SK-N-SH (cell line): Measurements from ENCODE around the gene FAM107B. TPM values are rescaled to one million over a fixed set of nuclear protein-coding genes. Genes with fewer than 3 reads are reported as not detected.

Experiments used
- CTCF ChIA-PET: fragments of 300-600, 350-600 bp; formaldehyde crosslinking; extraction: SDS; loops from one replicate; lab custom pipeline; 2021; lab: Yijun Ruan, JAX
- POLR2A ChIA-PET: fragments of 350-600 bp; sonication (Branson Sonifier 250); formaldehyde crosslinking; extraction: SDS; loops from one replicate; lab custom pipeline; 2020; ENCODE audit warnings: antibody characterized with exemption, inconsistent platforms; lab: Yijun Ruan, JAX
- DNase-seq: peaks from one replicate; pipeline ENCODE4 v3.0.0; 2012
- H2AFZ ChIP-seq: fragments of 200-600 bp; sonication (generic); 2 replicates; pipeline ENCODE4 v1.8.1; 2016; ENCODE audit warnings: antibody characterized with exemption, mild to moderate bottlenecking, low read depth
- H3F3A ChIP-seq: fragments of 200-600 bp; sonication (generic); replicated peaks from 2 replicates; pipeline ENCODE3; 2016; ENCODE audit warnings: antibody characterized with exemption, mild to moderate bottlenecking; ENCODE audit not compliant: insufficient read depth
- H3K27ac ChIP-seq, 2 experiments: fragments of 200-500 bp in 1 of 2; fragments of 200-600 bp in 1 of 2; sonication (Bioruptor generic) in 1 of 2; sonication (generic), shearing (Covaris generic) in 1 of 2; 2 replicates each; pipeline versions ENCODE4 v1.5.1 to v1.6.1; 2014 to 2016; ENCODE audit warnings: low read depth in 2 of 2, inconsistent platforms in 1 of 2, low read length in 1 of 2, mild to moderate bottlenecking in 1 of 2, mixed read lengths in 1 of 2
- H3K27me3 ChIP-seq: fragments of 200-600 bp; sonication (generic), shearing (Covaris generic); 2 replicates; pipeline ENCODE4 v1.6.1; 2016; ENCODE audit warnings: mixed run types; ENCODE audit not compliant: insufficient read depth
- H3K36me3 ChIP-seq, 2 experiments: fragments of 200-500 bp in 1 of 2; fragments of 200-600 bp in 1 of 2; sonication (Bioruptor generic) in 1 of 2; sonication (generic) in 1 of 2; replicated peaks in 1 of 2; 2 replicates each; pipeline versions ENCODE3 to v1.5.1; 2014 to 2016; ENCODE audit warnings: low read length in 1 of 2, mild to moderate bottlenecking in 1 of 2; ENCODE audit not compliant: insufficient read depth in 2 of 2, control insufficient read depth in 1 of 2
- H3K4me1 ChIP-seq, 2 experiments: fragments of 200-500 bp in 1 of 2; fragments of 200-600 bp in 1 of 2; sonication (Bioruptor generic) in 1 of 2; sonication (generic), shearing (Covaris generic) in 1 of 2; 2 replicates each; pipeline versions ENCODE4 v1.5.1 to v1.6.1; 2014 to 2016; ENCODE audit warnings: low read depth in 1 of 2, low read length in 1 of 2, mixed run types in 1 of 2; ENCODE audit not compliant: insufficient read depth in 2 of 2, control insufficient read depth in 1 of 2
- H3K4me2 ChIP-seq: fragments of 200-600 bp; sonication (generic), shearing (Covaris generic); 2 replicates; pipeline ENCODE4 v1.6.1; 2017; ENCODE audit warnings: mixed run types
- H3K4me3 ChIP-seq, 2 experiments: fragments of 200-500 bp in 1 of 2; fragments of 200-600 bp in 1 of 2; sonication (Bioruptor generic) in 1 of 2; sonication (generic), shearing (Covaris generic) in 1 of 2; 2 replicates each; pipeline versions ENCODE4 v1.5.1 to v1.8.1; 2014 to 2016; ENCODE audit warnings: low read depth in 2 of 2, inconsistent platforms in 1 of 2, low read length in 1 of 2, mild to moderate bottlenecking in 1 of 2, mixed read lengths in 1 of 2, moderate library complexity in 1 of 2
- H3K79me2 ChIP-seq: fragments of 200-600 bp; sonication (generic); 2 replicates; pipeline ENCODE4 v1.8.1; 2017; ENCODE audit warnings: mild to moderate bottlenecking; ENCODE audit not compliant: insufficient read depth
- H3K9ac ChIP-seq: fragments of 200-600 bp; sonication (generic); 2 replicates; pipeline ENCODE4 v1.6.1; 2017; ENCODE audit warnings: mixed run types
- H3K9me2 ChIP-seq: fragments of 200-600 bp; sonication (generic); 2 replicates; pipeline ENCODE4 v1.6.1; 2017; ENCODE audit warnings: mixed run types
- H3K9me3 ChIP-seq: fragments of 200-600 bp; sonication (generic); 2 replicates; pipeline ENCODE4 v1.6.1; 2017; ENCODE audit warnings: mixed run types, mild to moderate bottlenecking, moderate library complexity
- H4K20me1 ChIP-seq: fragments of 200-600 bp; sonication (generic); 2 replicates; pipeline ENCODE4 v1.6.1; 2017; ENCODE audit warnings: mild to moderate bottlenecking, mixed run types; ENCODE audit not compliant: insufficient read depth
- CHD2 ChIP-seq: fragments of 150-350 bp; IDR thresholded peaks from 2 replicates; pipeline ENCODE4 v1.6.1; 2018; ENCODE audit warnings: low read length; ENCODE audit not compliant: partially characterized antibody
- CTCF ChIP-seq: fragments of 200-600 bp; sonication (generic); IDR thresholded peaks from 2 replicates; pipeline ENCODE4 v1.6.1; 2017; ENCODE audit warnings: antibody characterized with exemption, mild to moderate bottlenecking, moderate library complexity
- ELF1 ChIP-seq: IDR thresholded peaks from 2 replicates; pipeline ENCODE4 v1.4.0; 2012
- FOSL2 ChIP-seq: IDR thresholded peaks from 2 replicates; pipeline ENCODE4 v1.4.0; 2012; ENCODE audit warnings: low read depth, mild to moderate bottlenecking, moderate library complexity, borderline replicate concordance
- FOXJ3 ChIP-seq: sonication (generic); formaldehyde crosslinking; IDR thresholded peaks from 2 replicates; pipeline ENCODE4 v1.5.1; 2020; ENCODE audit warnings: mild to moderate bottlenecking, missing genetic modification reagents
- GATA2 ChIP-seq: sonication (generic); formaldehyde crosslinking; IDR thresholded peaks from 2 replicates; pipeline ENCODE4 v1.5.0; 2020; ENCODE audit warnings: mild to moderate bottlenecking, missing genetic modification reagents
- IRF3 ChIP-seq: fragments of 150-350 bp; IDR thresholded peaks from 2 replicates; pipeline ENCODE4 v1.6.1; 2016; ENCODE audit warnings: mild to moderate bottlenecking, low read depth, low read length
- MAX ChIP-seq: IDR thresholded peaks from 2 replicates; pipeline ENCODE4 v1.4.0; 2012; ENCODE audit warnings: low read depth
- MEF2A ChIP-seq: IDR thresholded peaks from 2 replicates; pipeline ENCODE4 v1.4.0; 2012; ENCODE audit warnings: low read depth, borderline replicate concordance
- MXI1 ChIP-seq: IDR thresholded peaks from 2 replicates; pipeline ENCODE4 v1.6.1; 2012; ENCODE audit warnings: mild to moderate bottlenecking, low read depth, low read length, improper control_type of control experiment
- NRF1 ChIP-seq: IDR thresholded peaks from 2 replicates; pipeline ENCODE4 v1.6.1; 2012; ENCODE audit warnings: low read depth, mild to moderate bottlenecking, low read length
- PBX3 ChIP-seq: IDR thresholded peaks from 2 replicates; pipeline ENCODE4; 2012
- POLR2AphosphoS5 ChIP-seq: IDR thresholded peaks from 2 replicates; pipeline ENCODE4 v1.6.1; 2012; ENCODE audit warnings: low read depth, low read length
- REST ChIP-seq: IDR thresholded peaks from 2 replicates; pipeline ENCODE4 v1.6.1; 2012; ENCODE audit warnings: mild to moderate bottlenecking, low read depth, low read length, moderate library complexity
- SIN3A ChIP-seq: IDR thresholded peaks from 2 replicates; pipeline ENCODE4 v1.6.1; 2012; ENCODE audit warnings: low read depth, mild to moderate bottlenecking, low read length, moderate library complexity, borderline replicate concordance
- TCF12 ChIP-seq: IDR thresholded peaks from 2 replicates; pipeline ENCODE4 v1.4.0; 2012
- TEAD4 ChIP-seq: IDR thresholded peaks from 2 replicates; pipeline ENCODE4 v1.4.0; 2012; ENCODE audit warnings: mild to moderate bottlenecking, borderline replicate concordance; ENCODE audit not compliant: insufficient read depth
- USF2 ChIP-seq: fragments of 150-350 bp; IDR thresholded peaks from 2 replicates; pipeline ENCODE4 v1.6.1; 2017; ENCODE audit warnings: antibody characterized with exemption, low read length, low read depth, borderline replicate concordance
- WGBS: methylation state at CpG from one replicate; pipeline ENCODE4 v1.1.6; 2017; ENCODE audit warnings: low lambda C conversion rate; 5-methylcytosine and 5-hydroxymethylcytosine counted together
- polyA plus RNA-seq, 3 experiments: library from polyadenylated mRNA; depleted of rRNA; stranded (reverse); fragments of >200 nt; gene quantifications; 2 replicates each; pipeline ENCODE4 v1.2.3, GENCODE V29; 2012

FAM107B gene
- polyA plus RNA-seq, 1 of the 3 experiments (the other 2 are of a cell fraction): 1.0 TPM

GRCh38 chr10:14782691-14783363 is 8.1 kb upstream of the FAM107B start (continued):
- no peak for TF ChIP-seq IRF3

- ChIA-PET CTCF (no interaction called here), POLR2A (no interaction called here)
- no peak for DNase-seq
- no peaks in the 10 kb centered on the region for H3K27me3 ChIP-seq
- no peaks in the 10 kb centered on the region for H3K9me2 ChIP-seq
- no peak overlapping the region for H3K4me3 ChIP-seq
- no peaks in the 10 kb centered on the region for H3K4me1 ChIP-seq
- H3K9me3 ChIP-seq: no peaks in the 10 kb centered on the region
- H3K9ac ChIP-seq: no peak overlapping the region
- H3K79me2 ChIP-seq: no peaks in the 10 kb centered on the region
- H2AFZ ChIP-seq: no peak overlapping the region
- no peak overlapping the region for H3K27ac ChIP-seq
- H3K36me3 ChIP-seq: no peaks in the 10 kb centered on the region
- TF ChIP-seq SIN3A (no peak), MAX (no peak), PBX3 (no peak), TCF12 (no peak), CTCF (no peak), REST (no peak), USF2 (no peak), ELF1 (no peak), MXI1 (no peak), TEAD4 (no peak), CHD2 (no peak), MEF2A (no peak), NRF1 (no peak), FOXJ3 (no peak), GATA2 (no peak), POLR2AphosphoS5 (no peak), FOSL2 (no peak)
- H3K4me2 ChIP-seq: no peak overlapping the region
- H4K20me1 ChIP-seq: no peaks in the 10 kb centered on the region
- 90% methylated on average over 7 of the region's 7 CpGs for WGBS
- H3F3A ChIP-seq: no peaks in the 10 kb centered on the region
Observed at GRCh38 chr10:14781763-14782162, 7.1 kb upstream of the FAM107B start.
